ENCODE results near the gene RRBP1.

The RRBP1 gene

DNA sequence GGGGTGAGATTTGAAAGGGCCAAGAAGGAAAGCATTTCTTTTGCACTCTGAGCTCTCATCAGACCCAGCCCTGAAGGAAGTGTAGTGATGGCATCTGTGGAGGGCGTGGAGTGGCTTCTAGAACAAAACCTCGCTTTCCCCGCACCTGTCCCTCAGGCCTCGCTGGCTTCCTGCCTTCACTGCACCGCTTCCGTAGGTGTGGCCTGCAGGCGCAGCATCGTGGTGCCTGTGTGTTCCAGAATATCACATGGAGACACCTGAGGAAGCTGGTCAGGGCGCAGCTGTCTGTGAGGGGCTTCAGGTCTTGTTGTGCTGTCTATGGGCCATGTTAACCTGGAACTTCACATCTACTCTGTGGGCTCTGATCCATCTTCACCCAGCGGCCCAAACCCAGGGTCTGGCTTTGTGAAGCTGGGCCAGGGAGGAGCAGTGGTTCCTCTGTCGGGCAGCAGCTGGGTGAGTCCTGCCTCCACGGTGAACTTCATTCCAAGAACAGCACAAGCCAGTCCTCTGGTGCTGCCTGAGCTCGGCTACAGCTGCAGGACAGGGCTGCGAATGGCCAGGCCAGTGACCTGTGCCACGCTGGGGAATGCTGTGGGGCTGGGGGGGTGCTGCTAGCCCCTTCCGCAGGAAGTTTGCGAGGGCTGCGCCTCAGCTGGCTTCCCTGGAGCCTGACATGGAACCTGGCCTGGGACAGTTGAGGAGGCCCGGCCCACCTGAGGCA, 71.3 kb downstream of the RRBP1 start:
- peak in 1 of 2 donors; percentile 32 for DNase-seq (ENCODE audit: low read depth in 2 of 2)

DNA sequence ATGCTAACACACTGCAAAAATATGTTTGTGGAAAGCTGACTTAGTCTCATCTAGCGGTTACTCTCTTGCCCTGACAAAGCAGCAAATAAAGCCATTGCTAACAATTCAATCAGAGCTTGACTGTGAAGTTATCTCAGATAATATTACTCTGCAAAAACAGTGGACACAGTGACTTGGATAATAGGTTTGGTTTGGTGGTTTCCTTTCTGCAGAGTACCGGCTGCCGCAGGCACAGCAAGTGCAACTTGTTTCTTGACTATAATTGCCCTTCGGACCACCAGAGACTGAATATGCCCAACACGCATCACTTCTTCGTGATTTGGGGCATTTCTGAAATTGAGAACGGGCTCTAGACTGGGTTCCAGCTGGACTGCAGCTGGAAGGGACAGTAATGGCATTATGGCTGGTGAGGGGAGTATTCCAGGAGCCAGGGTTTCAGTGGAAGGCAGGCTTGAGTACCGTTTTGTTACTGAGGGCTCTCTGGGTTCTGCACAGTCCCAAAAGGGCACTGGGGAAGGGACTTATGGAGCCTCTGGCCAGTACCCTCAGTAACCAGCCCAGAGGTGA, 72.1 kb downstream of the RRBP1 start:
- no peak for DNase-seq (ENCODE audit: low read depth in 2 of 2)

- DNase-seq (ENCODE audit: low read depth in 2 of 2), result no peak
Measured at GRCh38 chr20:17608701-17609497, 73.1 kb downstream of the RRBP1 start.

- no peak for DNase-seq (ENCODE audit: low read depth in 2 of 2)
Measured at GRCh38 chr20:17606001-17606400, 76.0 kb downstream of the RRBP1 start.

DNA sequence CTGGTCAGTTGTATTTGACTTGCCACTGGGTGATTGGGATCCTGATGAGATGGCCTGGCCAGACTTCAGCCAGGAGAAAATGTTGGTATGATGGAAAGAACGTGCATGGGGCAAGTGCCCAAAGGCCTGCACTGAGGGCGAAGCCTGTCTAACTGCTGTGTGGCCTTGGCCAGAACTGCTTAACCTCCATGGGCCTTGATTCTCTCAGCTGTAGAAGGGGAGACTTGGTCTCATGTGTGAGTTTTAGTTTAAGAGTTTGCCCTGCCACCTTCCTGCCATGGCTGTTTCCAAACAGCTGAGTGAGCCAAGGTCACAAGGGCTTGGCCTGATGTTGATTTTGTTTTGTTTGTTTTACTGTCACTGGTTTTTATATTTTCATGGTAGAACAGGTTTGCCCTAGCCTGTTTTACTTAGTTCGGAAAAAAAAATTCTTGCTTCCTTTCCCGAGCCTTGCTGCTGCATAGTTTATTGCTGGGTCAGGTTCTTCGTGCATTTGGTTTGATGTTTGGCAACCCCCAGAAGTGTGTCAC, 76.8 kb downstream of the RRBP1 start:
- no peak for DNase-seq (ENCODE audit: low read depth in 2 of 2)

- no peak for DNase-seq (ENCODE audit: low read depth in 2 of 2)
Measured at GRCh38 chr20:17602493-17602892, 79.5 kb downstream of the RRBP1 start.

GRCh38 chr20:17601957-17602356, 80.1 kb downstream of the RRBP1 start:
- DNase-seq (ENCODE audit: low read depth in 2 of 2), result no peak

GRCh38 chr20:17598013-17598550, 84.0 kb downstream of the RRBP1 start:
- no peak for DNase-seq (ENCODE audit: low read depth in 2 of 2)

GRCh38 chr20:17595856-17596255, 86.2 kb downstream of the RRBP1 start:
- DNase-seq (ENCODE audit: low read depth in 2 of 2), result no peak

DNA sequence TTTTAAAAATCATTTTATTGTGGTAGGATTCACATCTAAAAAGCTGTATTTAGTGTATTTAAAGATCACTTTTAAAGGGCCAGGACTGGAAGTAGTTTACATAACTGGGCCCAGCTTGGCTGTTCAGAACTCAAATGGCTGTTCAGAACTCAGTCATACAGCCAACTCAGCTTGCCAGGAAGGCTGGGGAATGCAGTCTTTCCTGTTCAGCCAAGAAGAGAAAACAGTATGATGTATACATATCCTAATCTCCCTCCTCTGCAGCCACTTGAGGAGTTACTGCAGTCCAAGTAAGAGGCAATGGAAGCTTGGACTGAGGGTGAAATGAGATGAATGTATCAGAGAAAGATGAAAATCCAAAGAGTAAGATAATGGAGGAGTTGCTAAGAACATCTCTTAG, 87.6 kb downstream of the RRBP1 start:
- DNase-seq (ENCODE audit: low read depth in 2 of 2), result no peak

GRCh38 chr20:17593902-17594301, 88.1 kb downstream of the RRBP1 start:
- no peak for DNase-seq (ENCODE audit: low read depth in 2 of 2)

- no peak for DNase-seq (ENCODE audit: low read depth in 2 of 2)
Measured at GRCh38 chr20:17590245-17590644, 91.8 kb downstream of the RRBP1 start.

DNA sequence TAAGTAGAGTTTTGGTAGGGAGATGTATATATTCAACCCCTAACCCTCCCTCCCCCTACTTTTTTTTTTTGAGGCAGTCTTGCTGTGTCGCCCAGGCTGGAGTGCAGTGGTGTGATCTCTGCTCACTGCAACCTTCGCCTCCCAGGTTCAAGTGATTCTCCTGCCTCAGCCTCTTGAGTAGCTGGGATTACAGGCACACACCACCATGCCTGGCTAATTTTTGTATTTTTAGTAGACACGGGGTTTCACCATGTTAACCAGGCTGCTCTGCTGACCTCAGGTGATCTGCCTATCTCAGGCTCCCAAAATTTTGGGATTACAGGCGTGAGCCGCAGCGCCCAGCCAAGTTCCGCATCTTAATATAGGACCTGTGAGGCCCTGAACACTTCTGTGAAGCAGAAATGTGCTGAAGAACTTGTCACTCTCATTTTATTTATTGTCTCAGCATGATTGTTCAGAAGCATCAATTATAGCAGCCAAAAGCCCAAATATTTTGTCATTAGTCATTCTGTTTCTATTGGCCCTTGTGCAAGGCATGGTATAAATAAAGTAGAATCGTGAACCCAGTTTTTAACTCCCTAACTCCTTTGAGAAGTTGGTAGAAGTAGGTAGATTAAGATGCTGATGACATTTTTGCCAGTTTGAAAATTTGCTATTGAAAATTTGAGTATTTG, 92.7 kb downstream of the RRBP1 start:
- DNase-seq (ENCODE audit: low read depth in 2 of 2), result no peak

- no peak for DNase-seq (ENCODE audit: low read depth in 2 of 2)
Measured at GRCh38 chr20:17587824-17588223, 94.2 kb downstream of the RRBP1 start.

GRCh38 chr20:17587148-17587547, 94.9 kb downstream of the RRBP1 start:
- no peak for DNase-seq (ENCODE audit: low read depth in 2 of 2)

- no peak for DNase-seq (ENCODE audit: low read depth in 2 of 2)
Measured at GRCh38 chr20:17586250-17586649, 95.8 kb downstream of the RRBP1 start.

DNA sequence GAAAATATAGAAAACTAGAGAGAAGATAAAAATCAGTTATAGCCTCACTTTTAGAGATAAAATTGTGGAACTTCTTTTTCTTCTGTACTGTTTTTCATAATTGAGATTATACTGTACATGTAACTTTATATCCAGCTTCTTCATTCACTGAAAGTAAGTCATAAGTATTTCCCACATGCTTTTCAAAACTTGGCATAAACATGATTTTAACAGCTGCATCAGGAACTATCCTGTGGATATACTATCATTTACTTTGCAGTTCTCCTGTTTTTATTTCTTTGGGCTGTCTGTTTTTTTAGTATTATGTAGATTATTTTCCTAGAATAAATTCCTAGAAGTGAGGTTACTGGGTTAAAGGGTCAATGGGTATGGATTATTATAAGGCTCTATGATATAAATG, 97.4 kb downstream of the RRBP1 start:
- DNase-seq (ENCODE audit: low read depth in 2 of 2), result no peak

GRCh38 chr20:17583126-17583525, 98.9 kb downstream of the RRBP1 start:
- no peak for DNase-seq (ENCODE audit: low read depth in 2 of 2)

DNA sequence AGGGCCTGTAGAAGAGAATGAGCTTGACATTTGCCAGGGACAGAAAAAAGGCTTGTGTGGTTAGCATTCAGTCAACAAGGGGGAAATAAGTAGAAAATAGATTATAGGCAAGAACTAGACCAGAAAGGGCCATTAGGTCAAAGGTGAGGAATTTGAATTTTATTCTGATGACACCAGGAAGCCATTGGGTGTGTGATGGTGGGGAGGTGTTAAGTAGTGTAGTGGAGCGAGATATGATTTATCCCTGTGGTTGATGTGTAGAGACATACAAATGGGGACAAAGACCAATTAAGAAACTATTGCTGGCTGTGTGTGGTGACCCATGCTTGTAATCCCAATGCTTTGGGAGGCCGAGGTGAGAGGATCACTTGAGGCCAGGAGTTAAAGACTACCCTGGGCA, 101.1 kb downstream of the RRBP1 start:
- DNase-seq (ENCODE audit: low read depth in 2 of 2), result no peak

DNA sequence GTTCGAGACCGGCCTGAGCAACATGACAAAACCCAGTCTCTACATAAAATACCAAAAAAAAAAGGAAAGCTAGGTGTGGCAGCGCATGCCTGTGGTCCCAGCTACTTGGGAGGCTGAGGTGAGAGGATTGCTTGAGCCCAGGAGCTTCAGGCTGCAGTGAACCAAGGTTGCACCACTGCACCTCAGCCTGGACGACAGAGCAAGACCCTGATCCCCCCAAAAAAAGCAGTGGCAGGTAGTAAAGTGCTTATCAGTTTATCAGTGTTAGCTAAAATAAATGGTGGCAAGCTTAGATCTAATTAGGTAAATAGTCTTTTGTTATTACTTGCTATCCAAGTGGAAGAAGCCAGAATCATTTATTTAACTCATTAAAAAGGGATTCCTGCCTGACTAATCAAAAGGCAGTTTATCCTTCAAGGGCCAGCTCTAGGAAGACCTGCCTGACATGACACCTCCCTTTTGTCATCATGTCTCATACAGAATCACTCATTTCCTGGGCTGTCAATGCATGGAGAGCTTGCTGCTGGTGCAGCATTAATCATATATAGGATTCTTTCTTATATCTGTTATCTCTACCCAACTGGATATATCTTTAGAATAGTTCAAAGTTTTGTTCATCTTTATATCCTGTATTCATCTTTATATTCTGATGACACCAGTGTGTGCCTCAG, 102.5 kb downstream of the RRBP1 start:
- DNase-seq (ENCODE audit: low read depth in 2 of 2), result no peak

DNA sequence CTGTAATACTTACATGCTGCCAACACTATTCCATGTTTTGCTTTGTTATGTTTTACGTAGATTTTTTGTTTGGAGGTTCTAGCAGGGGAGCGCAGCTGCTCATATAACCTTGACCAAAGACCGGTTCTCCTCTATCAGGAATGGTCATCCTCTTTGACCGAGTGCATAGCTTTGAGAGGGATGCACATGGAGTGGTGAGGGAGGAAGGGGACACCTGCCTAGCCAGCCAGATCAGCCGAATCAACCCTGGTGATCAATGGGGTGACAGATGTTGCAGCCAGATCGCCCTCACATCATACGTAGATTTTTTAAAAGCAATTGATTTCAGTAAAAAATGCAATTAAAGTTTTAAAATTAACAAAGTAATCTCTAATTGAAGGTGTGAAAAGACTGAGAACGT, 105.8 kb downstream of the RRBP1 start:
- no peak for DNase-seq (ENCODE audit: low read depth in 2 of 2)

Measured in stimulated activated CD4-positive, alpha-beta T cell treated with anti-CD3 and anti-CD28 coated beads, Interleukin-4, amount 100 ng/mL, for 48 hours (primary cell).